Measurements from ENCODE around the gene HIC1. TPM values are rescaled to one million over a fixed set of nuclear protein-coding genes. Genes with fewer than 3 reads are reported as not detected.

HIC1 gene
- total RNA-seq, 2 donors from 2014 or later: 20.5 to 33.1 TPM

GRCh38 chr17:2095536-2095910 lies 40.6 kb downstream of the HIC1 start:
- no peaks in the 10 kb centered on the region for H3K36me3 ChIP-seq
- TF ChIP-seq POLR2AphosphoS5 (IDR thresholded peaks at IDR 0.05) (no peak), POLR2A (IDR thresholded peaks at IDR 0.05) (no peak), CTCF (IDR thresholded peaks at IDR 0.05) (no peak)
- intact Hi-C loops (cut with DNase I): loop anchor here (5.0 kb wide), 1 partner anchor 137 kb away; no protein-coding TSS in a partner anchor
- no peaks in the 10 kb centered on the region for H3K9me3 ChIP-seq
- no peaks in the 10 kb centered on the region for H3K27me3 ChIP-seq (replicated peaks; ENCODE audit: insufficient read depth)
- 74% methylated on average over 10 of the region's 10 CpGs for WGBS
- peak overlapping the region; percentile 24 to 28 for H3K27ac ChIP-seq
- no peak overlapping the region for H3K4me3 ChIP-seq
- DNase-seq (ENCODE audit: low spot score): no peak
- H3K4me1 ChIP-seq (replicated peaks): peaks cover 5% of the 10 kb centered on the region

- Histone ChIP-seq H3K9me3 (no peaks in the 10 kb centered on the region), H3K27me3 (replicated peaks; ENCODE audit: insufficient read depth) (no peaks in the 10 kb centered on the region), H3K4me3 (no peak overlapping the region), H3K36me3 (no peaks in the 10 kb centered on the region), H3K4me1 (replicated peaks) (no peaks in the 10 kb centered on the region), H3K27ac (no peak overlapping the region)
- TF ChIP-seq CTCF (IDR thresholded peaks at IDR 0.05) (no peak), POLR2AphosphoS5 (IDR thresholded peaks at IDR 0.05) (peak; percentile 82)
- WGBS: 38% methylated on average over 15 of the region's 15 CpGs
- DNase-seq (ENCODE audit: low spot score): peak; percentile 91
- intact Hi-C loops (cut with DNase I): no loop called here
These were observed 46.8 kb downstream of the HIC1 start for GRCh38 chr17:2101448-2102257.

- no peaks in the 10 kb centered on the region for H3K36me3 ChIP-seq
- no peaks in the 10 kb centered on the region for H3K4me1 ChIP-seq (replicated peaks)
- DNase-seq (ENCODE audit: low spot score): no peak
- H3K27me3 ChIP-seq (replicated peaks; ENCODE audit: insufficient read depth): no peaks in the 10 kb centered on the region
- no peaks in the 10 kb centered on the region for H3K9me3 ChIP-seq
- 70% methylated on average over 9 of the region's 9 CpGs for WGBS
- TF ChIP-seq POLR2A (IDR thresholded peaks at IDR 0.05): no peak
- TF ChIP-seq POLR2AphosphoS5 (IDR thresholded peaks at IDR 0.05): no peak
- H3K27ac ChIP-seq: no peak overlapping the region
- H3K4me3 ChIP-seq: no peak overlapping the region
- intact Hi-C loops (cut with DNase I): no loop called here
These were observed 48.3 kb downstream of the HIC1 start for GRCh38 chr17:2102931-2103809.

GRCh38 chr17:2105663-2106062 lies 50.8 kb downstream of the HIC1 start:
- H3K27ac ChIP-seq: no peak overlapping the region
- no peaks in the 10 kb centered on the region for H3K4me1 ChIP-seq (replicated peaks)
- no peaks in the 10 kb centered on the region for H3K36me3 ChIP-seq
- intact Hi-C loops (cut with DNase I): no loop called here
- H3K27me3 ChIP-seq (replicated peaks; ENCODE audit: insufficient read depth): no peaks in the 10 kb centered on the region
- TF ChIP-seq POLR2AphosphoS5 (IDR thresholded peaks at IDR 0.05) (no peak), POLR2A (IDR thresholded peaks at IDR 0.05) (no peak), CTCF (IDR thresholded peaks at IDR 0.05) (no peak)
- no peak for DNase-seq (ENCODE audit: low spot score)
- 51% methylated on average over 1 of the region's 1 CpG for WGBS
- H3K4me3 ChIP-seq: no peak overlapping the region
- no peaks in the 10 kb centered on the region for H3K9me3 ChIP-seq

GRCh38 chr17:2106308-2106955 lies 51.5 kb downstream of the HIC1 start:
- 63% methylated on average over 11 of the region's 11 CpGs for WGBS
- Histone ChIP-seq H3K27me3 (replicated peaks; ENCODE audit: insufficient read depth) (no peaks in the 10 kb centered on the region), H3K9me3 (no peaks in the 10 kb centered on the region), H3K36me3 (no peaks in the 10 kb centered on the region), H3K4me3 (no peak overlapping the region), H3K4me1 (replicated peaks) (peaks cover 3% of the 10 kb centered on the region), H3K27ac (no peak overlapping the region)
- no peak for TF ChIP-seq POLR2AphosphoS5 (IDR thresholded peaks at IDR 0.05)
- no peak for TF ChIP-seq CTCF (IDR thresholded peaks at IDR 0.05)
- no peak for TF ChIP-seq POLR2A (IDR thresholded peaks at IDR 0.05)
- intact Hi-C loops (cut with DNase I): no loop called here
- no peak for DNase-seq (ENCODE audit: low spot score)
